GM19099 (cell line): Measurements from ENCODE around the gene MYL7.

ENCODE experiments used
- POLR2A ChIP-seq: IDR thresholded peaks from 3 replicates; pipeline ENCODE4 v1.6.1; 2011; ENCODE audit warnings: low read depth; ENCODE audit not compliant: insufficient read length; ENCODE audit errors: extremely low read depth

Gene MYL7

DNA sequence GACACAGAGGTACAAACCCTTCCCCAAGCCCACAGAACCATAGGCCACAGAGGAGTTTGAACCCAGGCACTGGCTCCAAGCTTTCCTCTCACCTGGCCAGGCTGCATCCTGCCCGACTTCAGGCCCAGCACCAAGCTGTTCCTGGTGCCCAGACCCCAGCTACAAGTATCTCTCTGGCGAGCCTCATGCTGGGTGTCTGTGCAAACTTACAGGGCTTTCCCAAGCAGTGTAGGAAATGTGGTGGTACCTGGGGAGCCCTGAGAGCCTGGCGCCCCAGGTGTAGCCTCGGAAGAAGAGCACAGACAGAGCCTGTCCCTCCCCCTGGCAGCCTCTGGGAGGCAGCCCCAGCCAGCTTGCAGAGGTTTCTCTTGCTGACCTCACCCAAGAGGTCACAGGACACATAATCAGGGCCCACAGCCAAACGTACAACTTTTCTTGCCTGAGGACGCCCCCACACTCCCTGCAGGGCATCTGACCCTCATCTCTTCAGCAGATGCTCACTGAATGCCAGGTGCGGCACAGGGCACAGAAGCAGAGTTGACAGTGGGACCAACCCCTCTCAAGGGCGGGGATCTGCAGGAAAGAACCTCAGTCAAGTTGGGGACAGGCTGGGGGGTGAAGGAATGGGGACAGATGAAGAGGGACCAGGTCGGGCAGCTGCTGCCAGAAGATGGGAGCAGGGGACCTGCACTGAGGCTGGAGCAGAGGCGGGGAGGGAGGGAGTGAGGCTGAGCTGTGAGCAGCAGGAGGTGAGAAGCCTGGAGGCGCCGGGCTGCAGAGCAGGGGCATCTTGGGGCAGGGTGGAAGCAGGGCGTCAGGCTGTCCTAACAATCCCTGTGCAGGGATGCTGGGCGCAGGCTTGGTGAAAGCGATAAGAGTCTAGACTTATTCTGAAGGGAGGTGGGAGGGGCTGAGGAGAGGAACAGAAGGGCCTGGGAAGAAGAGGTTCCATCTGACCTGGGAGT lies 16.3 kb upstream of the MYL7 start:
- TF ChIP-seq POLR2A, result no peak

DNA sequence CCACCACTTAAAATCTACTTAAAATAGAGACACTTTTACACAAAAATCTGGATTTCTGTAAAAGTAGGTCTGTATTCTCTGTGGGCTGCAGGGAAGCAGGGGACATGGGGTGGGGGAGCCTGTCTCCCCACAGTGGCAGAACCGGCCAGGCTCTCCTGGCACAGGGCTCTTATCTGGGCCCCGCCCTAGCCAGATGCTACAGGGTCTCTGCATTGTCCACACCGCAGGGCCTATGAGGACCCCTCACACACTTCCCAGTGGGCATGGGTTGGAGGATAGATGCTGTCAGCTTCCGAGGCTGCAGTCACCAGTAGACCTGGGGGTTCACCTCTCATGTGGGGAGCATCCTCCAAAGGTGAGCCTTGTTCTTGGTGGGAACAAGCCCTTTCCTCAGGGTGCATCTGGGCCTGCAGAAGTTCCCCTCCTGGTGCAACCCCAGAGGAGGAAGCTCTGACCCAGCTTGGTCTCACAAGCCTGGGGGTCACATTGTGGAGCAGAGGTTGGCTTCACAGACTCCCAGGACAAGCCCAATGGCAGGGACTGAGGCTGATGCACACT lies 15.4 kb upstream of the MYL7 start:
- TF ChIP-seq POLR2A, result no peak

DNA sequence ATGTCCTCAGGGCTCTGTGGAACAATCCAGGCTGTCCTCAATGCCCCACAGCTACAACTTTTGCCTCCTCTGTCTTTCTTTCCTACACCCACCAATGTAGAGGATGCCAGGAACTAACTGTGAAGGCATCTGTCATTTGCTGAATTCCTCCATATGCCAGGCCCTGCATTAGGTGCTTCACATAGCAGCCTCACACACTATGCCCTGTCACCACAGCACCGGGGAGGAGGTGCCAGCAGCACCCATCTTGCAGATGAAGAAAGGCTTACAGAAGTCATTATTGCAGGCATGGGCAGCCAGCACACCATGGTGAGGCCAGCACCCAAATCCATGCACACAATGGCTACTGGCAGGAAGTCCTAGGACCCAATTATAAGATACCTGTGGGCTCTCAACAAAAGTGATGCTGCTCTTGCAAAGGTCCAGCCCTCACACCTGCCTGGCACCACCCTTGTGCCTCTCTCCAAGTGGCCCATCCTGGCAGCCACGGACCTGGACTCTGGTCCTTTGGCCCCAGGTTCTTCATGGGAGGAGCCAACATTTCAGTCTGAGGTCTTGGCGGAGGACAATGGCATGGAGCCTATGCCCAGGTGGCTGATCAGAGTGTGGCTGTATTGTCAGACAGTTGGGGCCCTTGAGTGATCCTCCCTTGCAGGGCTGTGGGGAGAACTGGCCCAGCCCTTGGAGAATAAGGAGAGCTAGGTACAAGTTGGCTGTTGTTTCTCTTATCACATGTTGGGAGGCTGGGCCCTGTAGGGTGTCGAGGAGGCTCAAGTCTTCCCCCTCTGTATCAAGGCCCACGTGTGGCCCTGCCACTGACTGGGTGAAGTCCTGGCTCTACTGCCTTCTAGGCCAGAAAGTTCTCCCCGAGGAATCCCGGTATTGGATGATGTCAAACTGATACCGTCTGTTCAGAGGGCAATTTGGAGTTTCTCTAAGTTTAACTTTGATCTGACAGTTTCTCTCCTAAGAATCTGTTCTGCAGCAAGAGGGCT lies 14.4 kb upstream of the MYL7 start:
- TF ChIP-seq POLR2A, result no peak

DNA sequence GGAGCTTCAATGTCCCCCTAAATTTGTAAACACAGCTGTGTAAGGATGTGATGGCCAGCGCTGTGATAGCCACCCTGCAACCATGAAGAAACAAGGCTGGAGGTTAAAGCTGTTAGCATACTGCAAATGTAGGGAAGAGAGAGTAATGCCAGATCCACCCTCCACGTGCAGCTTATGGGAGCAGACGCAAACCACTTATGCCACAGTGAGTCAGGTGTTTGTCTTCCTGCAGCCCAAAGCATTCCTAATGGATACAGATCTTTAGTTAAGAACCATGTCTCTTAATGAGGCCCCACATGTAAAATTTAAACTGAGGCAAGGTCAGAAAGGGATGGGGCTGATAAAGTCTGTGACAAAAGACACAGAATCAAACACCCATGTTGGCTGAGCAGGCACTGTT lies 13.6 kb upstream of the MYL7 start:
- TF ChIP-seq POLR2A, result no peak

DNA sequence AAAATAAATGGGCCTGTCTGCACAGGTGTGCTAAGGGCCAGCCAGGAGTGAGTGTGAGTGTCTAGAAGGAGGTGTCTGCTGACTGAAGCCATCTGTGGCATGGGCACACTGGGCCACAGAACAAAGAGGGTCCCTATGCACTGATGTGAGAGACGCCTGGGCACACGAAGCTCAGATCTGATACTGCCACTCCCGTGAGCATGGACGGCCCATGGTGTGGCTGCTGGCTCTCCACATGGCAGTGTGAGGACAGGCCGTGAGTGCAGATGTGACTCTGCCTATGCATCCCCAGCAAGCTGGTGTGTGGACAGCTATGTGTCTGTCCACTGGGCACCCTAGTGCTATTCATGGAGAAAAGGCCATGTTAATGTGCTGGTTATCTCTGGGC lies 12.8 kb upstream of the MYL7 start:
- TF ChIP-seq POLR2A, result no peak

DNA sequence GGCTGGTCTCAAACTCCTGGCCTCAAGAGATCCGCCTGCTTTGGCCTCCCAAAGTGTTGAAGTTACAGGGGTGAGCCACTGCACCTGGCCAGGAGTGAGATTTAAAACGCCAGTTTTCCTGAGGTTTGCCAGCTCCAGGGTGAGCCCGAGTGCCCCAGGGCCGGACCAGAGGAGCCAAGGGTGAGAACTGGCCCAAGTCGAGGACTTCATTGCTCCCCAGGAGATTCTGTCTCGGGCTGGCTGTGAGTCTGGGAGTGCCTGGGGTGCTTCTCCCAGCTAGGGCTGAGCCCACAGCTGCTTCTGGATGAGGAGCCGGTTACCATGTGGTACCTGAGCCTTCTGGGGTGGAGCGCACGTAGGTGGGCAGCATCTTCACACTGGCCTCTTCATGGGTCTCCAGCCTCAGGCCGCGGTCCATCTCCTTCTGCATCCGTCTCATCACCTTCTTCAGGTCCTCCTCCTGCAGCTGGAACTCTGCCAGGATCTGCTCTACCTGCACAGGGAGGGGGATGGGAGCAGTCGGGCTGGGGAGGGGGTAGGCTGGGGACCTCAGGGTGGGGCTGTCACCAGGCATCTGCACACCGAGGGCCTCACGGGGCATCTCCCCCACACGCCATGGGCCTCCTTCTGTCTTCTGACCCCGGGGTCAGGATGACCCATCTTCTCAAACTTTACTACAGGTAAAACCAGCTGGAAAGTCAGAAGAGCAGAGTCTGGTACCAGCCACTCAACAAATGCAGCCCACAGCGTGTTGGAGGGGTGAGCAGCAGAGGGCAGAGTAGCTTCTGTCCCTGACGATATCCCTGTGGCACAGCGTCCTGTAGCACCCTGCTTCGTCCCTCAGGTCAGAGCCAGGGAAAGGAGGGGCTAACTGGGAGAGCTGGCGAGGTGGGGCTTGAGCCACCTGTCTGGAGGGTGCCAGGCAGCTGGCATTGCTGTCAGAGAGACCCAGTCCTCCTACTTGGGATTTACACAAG lies 12.1 kb upstream of the MYL7 start:
- no peak for TF ChIP-seq POLR2A

DNA sequence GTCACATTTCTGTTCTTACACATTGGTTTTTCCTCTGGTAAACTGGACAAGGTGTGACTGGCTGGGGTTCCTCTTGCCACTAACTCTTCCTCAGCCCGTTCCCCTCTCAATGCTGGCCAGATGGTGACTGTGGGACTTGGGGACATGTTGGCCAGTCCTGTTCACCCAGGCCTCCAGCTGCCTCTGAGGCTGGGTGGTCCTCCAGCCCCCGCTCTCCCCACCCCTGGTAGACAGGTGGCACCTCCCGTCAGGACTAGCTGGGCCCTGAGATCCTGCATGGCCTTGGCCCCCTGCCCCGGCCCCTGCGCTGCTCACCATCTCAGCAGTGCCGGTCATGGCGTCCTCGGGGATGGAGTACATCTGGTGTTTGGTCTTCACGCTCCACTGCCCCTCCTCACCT lies 10.8 kb upstream of the MYL7 start:
- TF ChIP-seq POLR2A, result no peak

DNA sequence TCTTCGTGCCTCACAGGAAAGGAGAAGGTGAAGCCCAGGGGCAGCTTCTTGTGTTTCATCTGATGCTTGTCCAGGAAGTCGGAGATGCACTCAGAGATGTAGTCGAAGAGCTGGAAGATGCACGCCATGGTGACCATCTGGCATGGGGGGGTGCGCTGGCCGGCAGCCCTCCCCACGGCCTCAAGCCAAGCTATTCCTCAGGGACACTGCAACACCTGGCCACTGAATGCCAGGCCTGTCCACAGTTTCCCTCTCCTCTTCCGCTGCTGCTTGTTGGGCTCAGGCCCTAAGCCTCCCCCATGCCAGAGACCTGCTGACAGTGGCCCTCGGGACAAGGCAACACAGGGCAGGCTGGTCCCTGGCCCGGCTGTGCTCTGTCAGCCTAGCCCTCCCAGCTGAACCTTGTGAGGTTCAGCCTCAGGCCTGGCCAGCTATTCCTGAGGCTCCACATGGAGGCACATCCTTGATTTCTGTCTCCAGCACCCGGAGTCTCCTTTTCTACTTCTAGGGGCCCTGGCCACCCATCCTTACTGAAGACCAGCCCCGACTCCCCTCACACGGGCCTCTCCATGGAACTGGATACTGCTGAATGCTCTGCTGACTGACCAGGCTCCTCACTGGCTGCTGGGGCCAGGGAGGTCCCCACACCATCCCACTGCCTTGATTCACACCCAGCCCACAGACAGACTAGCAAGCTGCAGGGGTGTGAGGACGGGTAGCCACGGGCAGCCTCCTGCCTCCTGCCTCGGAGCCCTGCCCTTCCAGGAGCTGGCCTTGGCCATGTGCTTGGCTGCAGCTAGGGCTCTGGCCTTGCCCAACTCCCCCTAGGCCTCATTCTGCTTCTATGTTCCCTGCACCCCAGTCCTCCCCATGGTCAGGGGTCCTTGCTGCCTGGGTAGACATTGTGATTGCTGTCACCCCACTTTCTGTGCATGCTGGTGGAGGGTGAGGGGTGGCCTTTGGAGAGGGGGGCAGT lies 10.1 kb upstream of the MYL7 start:
- TF ChIP-seq POLR2A, result no peak

DNA sequence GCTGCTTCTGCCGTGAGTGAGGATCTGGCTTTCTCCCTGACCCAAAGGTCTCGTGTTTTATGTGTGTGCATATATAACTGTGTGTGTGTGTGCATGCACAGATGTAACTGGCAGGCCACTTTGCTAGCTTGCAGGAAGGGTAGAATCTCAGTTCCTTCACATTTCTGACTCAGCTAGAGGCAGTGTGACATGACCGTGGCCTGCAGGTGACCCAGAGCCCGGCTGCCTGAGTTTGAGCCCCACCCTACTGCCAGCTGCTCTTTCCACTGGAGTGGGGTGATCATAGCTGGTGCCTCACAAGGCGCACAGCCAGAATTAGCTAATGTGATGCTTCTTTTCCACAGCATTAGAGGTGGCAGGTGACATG lies 9.3 kb upstream of the MYL7 start:
- no peak for TF ChIP-seq POLR2A

DNA sequence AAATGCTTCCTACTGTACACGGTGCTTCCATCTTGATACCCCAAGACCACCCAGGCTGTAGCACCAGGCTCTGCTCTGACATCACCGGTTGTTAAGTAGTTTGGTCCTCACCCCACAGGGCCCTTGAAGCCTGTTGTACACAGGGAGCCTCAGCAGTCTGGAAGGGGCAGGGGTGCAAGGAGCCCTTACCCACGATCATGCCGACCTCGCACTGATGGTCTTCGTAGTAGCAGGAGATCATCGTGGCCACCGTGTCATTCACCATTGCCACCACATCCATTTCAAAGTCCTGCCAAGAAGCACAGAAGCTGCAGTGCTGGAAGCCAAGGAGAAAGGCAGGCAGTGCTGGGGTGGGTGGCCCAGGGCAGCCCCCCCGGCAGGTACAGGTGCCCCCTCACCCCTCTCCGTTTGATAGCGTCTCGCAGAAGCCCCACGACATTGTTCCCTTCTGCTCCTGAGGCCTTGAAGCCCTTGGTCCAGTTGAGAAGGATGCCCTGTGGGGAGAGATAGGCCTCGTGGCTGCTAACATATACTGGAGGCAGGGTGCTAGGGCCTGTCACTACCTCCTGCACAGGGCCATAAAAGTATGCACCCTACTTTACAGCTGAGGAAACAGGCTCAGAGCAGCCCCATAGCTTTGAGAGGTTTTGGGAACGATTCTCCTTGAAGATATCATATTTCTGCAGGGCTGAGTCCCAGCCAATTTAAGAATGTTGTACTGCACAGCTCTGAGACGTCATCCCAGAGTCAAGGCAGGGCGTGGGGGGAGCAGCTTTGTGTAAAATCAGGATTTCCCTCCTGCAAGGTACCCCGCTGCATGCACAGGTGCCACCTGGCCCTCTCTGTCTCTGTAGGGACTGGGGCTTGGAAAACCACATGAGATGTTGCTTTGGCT lies 8.7 kb upstream of the MYL7 start:
- TF ChIP-seq POLR2A, result no peak

DNA sequence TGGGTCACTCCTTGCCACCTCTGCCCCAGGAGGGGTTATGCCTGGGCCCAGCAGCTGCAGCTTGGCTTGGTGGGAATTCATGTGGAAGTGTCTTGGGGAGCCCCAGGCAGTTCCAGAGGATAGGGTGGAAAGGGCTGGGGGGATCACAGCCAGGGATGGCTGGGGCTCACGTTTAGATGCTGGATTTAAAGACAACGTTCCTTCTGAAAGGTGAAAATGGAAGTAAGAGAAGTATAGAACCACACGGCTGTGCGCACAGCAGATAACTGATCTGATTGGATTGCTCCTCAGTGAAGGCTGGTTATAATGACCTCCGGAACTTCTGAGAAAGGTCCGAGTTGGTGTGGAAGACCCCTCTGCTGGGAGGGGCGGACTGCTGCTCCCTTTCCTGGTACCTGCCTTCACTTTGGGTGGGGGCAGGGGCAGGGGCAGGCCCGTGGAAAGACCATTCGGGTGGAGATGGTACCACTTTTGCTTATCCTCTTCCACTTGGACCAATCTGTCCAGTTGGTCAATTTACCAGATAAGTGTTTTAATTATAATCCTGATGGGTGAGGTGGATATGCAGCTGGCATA lies 7.9 kb upstream of the MYL7 start:
- no peak for TF ChIP-seq POLR2A

DNA sequence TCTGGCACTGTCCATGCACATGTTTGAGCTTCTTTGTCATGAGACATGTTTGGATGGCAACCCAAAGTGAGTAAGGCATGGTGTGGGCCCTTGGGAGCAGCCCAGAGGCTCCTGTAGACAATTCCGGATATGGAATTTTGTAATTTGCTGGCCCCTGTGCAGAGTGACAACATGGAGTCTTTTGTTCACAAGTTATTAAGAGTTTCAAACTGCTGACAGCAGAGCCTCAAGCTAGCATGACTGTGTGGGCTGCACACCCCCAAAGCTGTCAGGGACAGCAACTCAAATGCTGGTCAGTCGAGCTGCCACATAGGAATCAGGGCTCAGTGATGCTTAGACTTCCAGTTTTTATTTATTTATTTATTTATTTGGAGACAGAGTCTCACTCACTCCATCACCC lies 7.0 kb upstream of the MYL7 start:
- TF ChIP-seq POLR2A, result no peak
